HFF-Myc (cell line): ENCODE measurements around the gene LBH.
"Not testable (repeated sequence)": the region's sequence is repeated elsewhere in the genome, so short reads cannot be mapped to it uniquely, and the experiment has no call there.

Source experiments
- DNase-seq: peaks from one replicate; pipeline ENCODE4 v3.0.0-alpha.2; 2011; ENCODE audit warnings: low read depth; ENCODE audit errors: extremely low read depth
- H3K4me3 ChIP-seq: replicated peaks from 2 replicates; pipeline ENCODE4 v1.5.1; 2011; ENCODE audit warnings: low read depth, mild to moderate bottlenecking, control low read depth, low read length
- CTCF ChIP-seq: IDR thresholded peaks from 2 replicates; pipeline ENCODE4 v1.5.1; 2012; ENCODE audit warnings: mild to moderate bottlenecking, low read depth, low read length, control low read depth; ENCODE audit errors: missing control alignments

Gene LBH

GRCh38 chr2:30267161-30267975 lies 36.0 kb downstream of the LBH start:
- H3K4me3 ChIP-seq = no peak overlapping the region
- no peak for TF ChIP-seq CTCF
- no peak for DNase-seq

GRCh38 chr2:30268296-30268871 lies 37.0 kb downstream of the LBH start:
- DNase-seq = no peak
- no peak for TF ChIP-seq CTCF
- H3K4me3 ChIP-seq = no peak overlapping the region

- not testable (repeated sequence) for H3K4me3 ChIP-seq, DNase-seq
Measured at GRCh38 chr2:30269114-30269770, 37.9 kb downstream of the LBH start.

GRCh38 chr2:30269771-30270145 lies 38.4 kb downstream of the LBH start:
- TF ChIP-seq CTCF = no peak
- no peak overlapping the region for H3K4me3 ChIP-seq
- DNase-seq = no peak

GRCh38 chr2:30270166-30270565 lies 38.8 kb downstream of the LBH start:
- DNase-seq = no peak
- no peak for TF ChIP-seq CTCF
- H3K4me3 ChIP-seq = no peak overlapping the region

GRCh38 chr2:30271301-30271700 lies 40.0 kb downstream of the LBH start:
- no peak for DNase-seq
- no peak for TF ChIP-seq CTCF
- H3K4me3 ChIP-seq = no peak overlapping the region

GRCh38 chr2:30272286-30272685 lies 41.0 kb downstream of the LBH start:
- H3K4me3 ChIP-seq = no peak overlapping the region
- DNase-seq = no peak
- no peak for TF ChIP-seq CTCF
